ENCODE data around the gene EPS15.

The EPS15 gene

DNA sequence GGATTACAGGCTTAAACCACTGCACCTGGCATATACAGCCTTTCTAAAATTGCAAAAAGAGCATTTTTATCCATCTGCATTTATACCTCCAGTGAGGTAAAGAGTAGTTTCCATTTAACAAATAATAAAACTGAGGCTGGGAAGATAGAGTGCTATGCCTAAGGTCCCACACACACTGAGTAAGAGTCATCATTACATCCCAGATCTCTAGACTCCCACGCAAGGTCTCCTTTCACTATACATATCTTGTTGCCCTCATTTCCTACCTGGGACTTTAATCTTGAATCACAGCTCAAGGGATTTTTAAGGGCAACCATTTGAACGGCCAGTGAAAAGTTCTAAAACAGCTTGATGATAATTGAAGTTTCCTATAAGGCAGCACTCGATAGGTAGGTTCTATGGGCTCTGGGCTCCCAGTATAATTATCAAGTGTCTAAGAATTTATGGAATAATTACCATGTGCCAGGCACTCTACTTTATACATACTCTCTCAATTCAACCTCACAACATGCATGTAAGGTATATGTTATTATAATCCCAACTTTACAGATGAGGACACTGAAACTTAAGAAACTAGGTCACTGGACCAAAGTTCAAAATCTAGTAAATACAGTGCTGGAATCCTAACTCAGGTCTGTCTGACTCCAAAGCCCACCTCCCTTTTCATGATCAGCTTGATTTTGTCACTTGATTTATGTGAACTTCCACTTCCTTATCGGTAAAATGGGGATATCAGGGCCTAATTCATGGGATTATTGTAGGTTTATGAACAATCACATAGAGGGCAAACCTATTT, 23.3 kb upstream of the EPS15 start:
- Histone ChIP-seq H3K4me1 (no peaks in the 10 kb centered on the region), H3K27ac (no peak overlapping the region), H3K9me3 (no peaks in the 10 kb centered on the region), H3K36me3 (no peaks in the 10 kb centered on the region), H3K27me3 (no peaks in the 10 kb centered on the region), H3K4me3 (no peak overlapping the region)
- TF ChIP-seq, protein P1, sequence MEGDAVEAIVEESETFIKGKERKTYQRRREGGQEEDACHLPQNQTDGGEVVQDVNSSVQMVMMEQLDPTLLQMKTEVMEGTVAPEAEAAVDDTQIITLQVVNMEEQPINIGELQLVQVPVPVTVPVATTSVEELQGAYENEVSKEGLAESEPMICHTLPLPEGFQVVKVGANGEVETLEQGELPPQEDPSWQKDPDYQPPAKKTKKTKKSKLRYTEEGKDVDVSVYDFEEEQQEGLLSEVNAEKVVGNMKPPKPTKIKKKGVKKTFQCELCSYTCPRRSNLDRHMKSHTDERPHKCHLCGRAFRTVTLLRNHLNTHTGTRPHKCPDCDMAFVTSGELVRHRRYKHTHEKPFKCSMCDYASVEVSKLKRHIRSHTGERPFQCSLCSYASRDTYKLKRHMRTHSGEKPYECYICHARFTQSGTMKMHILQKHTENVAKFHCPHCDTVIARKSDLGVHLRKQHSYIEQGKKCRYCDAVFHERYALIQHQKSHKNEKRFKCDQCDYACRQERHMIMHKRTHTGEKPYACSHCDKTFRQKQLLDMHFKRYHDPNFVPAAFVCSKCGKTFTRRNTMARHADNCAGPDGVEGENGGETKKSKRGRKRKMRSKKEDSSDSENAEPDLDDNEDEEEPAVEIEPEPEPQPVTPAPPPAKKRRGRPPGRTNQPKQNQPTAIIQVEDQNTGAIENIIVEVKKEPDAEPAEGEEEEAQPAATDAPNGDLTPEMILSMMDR (IDR thresholded peaks at IDR 0.05) = no peak
- no peak for DNase-seq
- intact Hi-C loops (cut with DNase I; ENCODE audit: low total_unique reads) = no loop called here

DNA sequence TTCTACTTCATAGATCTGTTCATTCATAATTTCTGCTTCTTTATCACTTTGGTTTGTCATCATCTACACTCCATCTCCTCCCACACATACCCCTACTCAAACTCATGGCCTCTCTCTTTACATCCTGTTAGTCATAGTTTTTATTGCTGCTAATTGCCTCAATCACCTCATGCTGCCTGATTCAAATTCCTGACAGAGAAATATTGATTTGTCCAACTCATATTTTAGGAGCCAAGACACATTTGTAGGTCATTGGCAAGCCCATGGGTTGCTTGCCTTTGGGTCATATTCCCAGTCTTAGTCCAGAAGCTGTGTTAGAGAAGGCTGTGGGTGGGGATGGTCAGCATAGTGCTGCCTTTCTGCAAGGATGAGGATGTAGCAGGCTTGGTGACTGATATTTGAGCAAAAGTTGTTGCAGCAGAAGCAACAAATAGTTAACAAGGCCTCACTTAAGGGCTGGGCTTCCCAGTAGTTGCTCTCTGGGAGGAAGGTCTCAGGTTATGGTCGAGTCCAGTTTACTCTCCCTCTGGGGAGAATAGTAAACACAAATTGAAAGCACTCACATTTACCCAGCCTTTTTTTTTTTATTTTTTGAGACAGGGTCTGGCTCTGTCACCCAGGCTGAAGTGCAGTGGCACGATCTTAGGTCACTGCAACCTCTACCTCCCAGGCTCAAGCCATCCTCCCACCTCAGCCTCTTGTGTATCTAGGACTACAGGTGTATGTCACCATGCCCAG, 22.4 kb upstream of the EPS15 start:
- intact Hi-C loops (cut with DNase I; ENCODE audit: low total_unique reads) = no loop called here
- no peaks in the 10 kb centered on the region for H3K36me3 ChIP-seq

DNA sequence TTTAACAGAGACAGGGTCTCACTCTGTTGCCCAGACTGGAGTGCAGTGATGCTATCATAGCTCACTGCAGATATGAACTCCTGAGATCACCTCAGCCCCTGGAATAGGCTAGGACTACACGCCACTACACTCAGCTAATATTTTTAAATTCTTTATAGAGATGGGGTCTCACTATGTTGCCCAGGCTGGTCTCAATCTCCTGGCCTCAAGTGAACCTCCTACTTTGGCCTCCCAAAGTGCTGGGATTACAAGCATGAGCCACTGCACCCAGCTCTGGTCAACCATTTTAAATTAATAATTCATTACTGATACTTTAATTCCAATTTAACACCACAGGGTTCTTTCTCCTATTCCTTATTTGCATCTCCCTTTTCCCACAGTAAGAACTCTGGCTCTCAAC, 18.5 kb upstream of the EPS15 start:
- no peaks in the 10 kb centered on the region for H3K9me3 ChIP-seq
- no peak overlapping the region for H3K4me3 ChIP-seq
- no peaks in the 10 kb centered on the region for H3K27me3 ChIP-seq
- no peaks in the 10 kb centered on the region for H3K36me3 ChIP-seq
- no peak overlapping the region for H3K27ac ChIP-seq
- intact Hi-C loops (cut with DNase I; ENCODE audit: low total_unique reads) = no loop called here
- H3K4me1 ChIP-seq = peaks cover 0 to 8% (median 3%) of the 10 kb centered on the region in 4 donors
- no peak for DNase-seq
- TF ChIP-seq, protein P1 (IDR thresholded peaks at IDR 0.05) = no peak

More for the DNA sequence above, 22.4 kb upstream of the EPS15 start:
- DNase-seq = no peak
- Histone ChIP-seq H3K27ac (no peak overlapping the region), H3K9me3 (no peaks in the 10 kb centered on the region), H3K4me1 (no peaks in the 10 kb centered on the region), H3K4me3 (no peak overlapping the region), H3K27me3 (no peaks in the 10 kb centered on the region)
- TF ChIP-seq, protein P1 (IDR thresholded peaks at IDR 0.05) = no peak

DNA sequence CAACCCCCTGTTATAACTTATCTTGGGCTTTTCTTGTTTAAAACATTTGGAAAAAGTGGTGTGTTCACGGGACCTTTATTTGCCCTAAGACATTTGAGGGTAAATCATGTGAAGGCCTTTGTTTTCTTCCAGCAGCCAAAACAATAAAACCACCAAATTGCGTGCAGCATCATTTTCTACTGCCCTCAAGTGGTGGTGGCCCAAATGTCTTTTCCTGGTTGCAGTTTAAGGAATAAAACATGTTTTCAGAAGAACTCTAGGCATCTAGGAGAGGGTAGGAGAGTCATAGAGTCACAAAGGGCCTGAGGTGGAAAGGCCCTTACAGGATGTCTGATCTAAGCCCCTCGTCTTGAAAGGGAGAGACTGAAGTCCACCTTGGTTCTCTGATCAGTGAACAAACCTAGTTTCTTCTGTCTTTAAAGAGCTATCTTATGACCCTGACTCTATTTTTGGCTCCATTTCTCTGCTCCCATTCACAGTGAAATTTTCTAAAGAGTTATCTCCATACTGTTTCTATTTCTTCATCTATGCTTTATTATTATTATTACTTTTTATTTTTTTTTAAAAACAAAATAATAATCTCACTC, 16.0 kb upstream of the EPS15 start:
- peak overlapping the region; percentile 11 to 44 for H3K27ac ChIP-seq
- intact Hi-C loops (cut with DNase I; ENCODE audit: low total_unique reads) = no loop called here

DNA sequence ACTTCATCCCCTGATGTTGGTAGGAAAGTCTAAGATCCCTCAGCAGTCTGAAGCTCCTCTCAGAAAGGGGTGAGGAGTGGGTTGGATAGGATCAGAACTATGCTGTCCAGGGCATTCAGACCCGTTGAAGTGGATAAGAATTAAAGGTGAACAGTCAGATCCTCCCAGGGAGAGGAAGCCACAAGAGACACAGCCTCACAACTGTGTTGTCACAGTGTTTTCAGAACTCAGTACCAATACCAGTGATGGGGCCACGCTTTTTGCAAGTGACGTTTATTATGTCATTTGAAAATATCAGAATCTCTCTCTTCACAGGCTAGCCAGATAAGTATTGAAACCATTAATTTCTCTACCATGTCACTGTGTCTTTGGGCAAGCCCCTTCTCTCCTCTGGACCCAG, 15.4 kb upstream of the EPS15 start:
- Histone ChIP-seq H3K4me3 (no peak overlapping the region), H3K9me3 (no peaks in the 10 kb centered on the region), H3K27me3 (no peaks in the 10 kb centered on the region), H3K4me1 (peaks cover 0 to 8% (median 3%) of the 10 kb centered on the region in 4 donors), H3K36me3 (no peaks in the 10 kb centered on the region), H3K27ac (peak overlapping the region; percentile 11 to 44)
- intact Hi-C loops (cut with DNase I; ENCODE audit: low total_unique reads) = no loop called here
- TF ChIP-seq, protein P1 (IDR thresholded peaks at IDR 0.05) = no peak
- no peak for DNase-seq

More for the DNA sequence above, 16.0 kb upstream of the EPS15 start:
- Histone ChIP-seq H3K9me3 (no peaks in the 10 kb centered on the region), H3K4me3 (no peak overlapping the region), H3K4me1 (peaks cover 0 to 8% (median 3%) of the 10 kb centered on the region in 4 donors), H3K36me3 (no peaks in the 10 kb centered on the region), H3K27me3 (no peaks in the 10 kb centered on the region)
- TF ChIP-seq, protein P1 (IDR thresholded peaks at IDR 0.05) = peak; percentile 68 to 69
- DNase-seq = peak; percentile 65 to 71
